Cerebellar nuclear complex (tissue), 1 donor: ENCODE results near the gene GRAP2.
"Not testable (repeated sequence)": the region's sequence is repeated elsewhere in the genome, so short reads cannot be mapped to it uniquely, and the experiment has no call there.

Source experiments
- DNase-seq, 2 experiments: peaks; one replicate each; lab custom pipeline; 2025; lab: John Stamatoyannopoulos, UW

Gene GRAP2

DNA sequence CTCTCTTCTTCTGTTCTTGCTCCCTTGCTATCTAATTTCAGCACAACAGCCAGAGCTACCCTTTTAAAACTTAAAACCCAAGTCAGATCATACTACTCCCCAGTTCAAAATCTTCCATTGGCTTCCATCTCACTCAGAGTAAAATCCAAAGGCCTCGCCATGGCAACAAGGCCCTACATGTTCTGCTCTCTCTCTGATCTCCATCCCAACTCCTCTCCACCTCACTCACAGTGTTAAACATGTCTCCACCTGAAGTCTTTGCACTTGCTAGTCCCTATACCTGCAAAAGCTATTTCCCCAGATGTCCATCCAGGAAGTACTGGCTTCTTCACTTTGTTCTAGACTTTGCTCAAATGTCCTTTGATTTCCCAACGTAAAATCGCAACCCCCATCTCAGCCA is 3.0 kb upstream of the GRAP2 start:
- no peak for DNase-seq

DNA sequence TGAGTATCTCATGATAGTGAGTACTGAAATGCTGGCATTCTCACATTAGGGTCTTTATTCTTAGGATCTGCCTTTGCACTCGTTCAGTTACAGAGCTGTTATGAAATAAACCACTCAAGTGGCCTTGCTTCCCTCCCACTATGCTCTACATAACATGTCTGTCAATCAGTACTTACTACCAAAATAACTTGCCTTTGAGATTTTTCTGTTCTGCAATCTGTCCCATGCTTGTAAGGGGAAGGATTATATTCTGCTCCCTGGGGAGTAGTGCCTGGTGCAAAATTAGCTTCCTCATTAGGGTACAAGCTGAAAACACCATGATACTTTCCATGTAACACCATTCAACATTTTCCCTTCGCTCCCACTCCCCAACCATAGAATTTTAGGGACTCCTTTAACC is 1.9 kb upstream of the GRAP2 start:
- DNase-seq: no peak

DNA sequence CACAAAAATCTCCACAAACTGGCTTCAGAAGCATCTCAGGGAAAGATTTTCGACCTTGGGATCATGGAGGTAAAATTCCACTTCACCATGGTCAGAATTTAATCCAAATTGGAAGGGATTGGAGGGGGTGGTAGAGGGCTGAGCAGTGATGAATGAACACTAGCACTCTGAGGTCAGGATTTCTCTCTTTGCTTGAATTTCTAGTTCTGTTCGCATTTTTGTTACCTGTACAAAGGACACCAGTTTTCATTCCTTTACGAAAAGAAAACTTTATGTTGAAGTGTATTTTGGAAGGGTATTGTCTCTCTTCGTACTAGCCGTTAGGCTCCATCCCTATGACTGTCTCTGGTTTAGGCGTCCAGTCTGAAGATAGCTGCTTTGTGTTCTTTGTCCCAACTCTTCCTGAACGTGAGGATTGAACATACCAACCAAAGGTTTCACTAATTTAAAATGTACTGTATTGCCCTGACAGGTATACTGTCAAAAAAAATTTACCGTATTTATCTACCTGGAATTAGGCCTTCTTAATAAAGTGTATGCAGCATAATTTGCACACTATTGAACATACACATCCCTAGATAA is 772 bp downstream of the GRAP2 start:
- no peak for DNase-seq

DNA sequence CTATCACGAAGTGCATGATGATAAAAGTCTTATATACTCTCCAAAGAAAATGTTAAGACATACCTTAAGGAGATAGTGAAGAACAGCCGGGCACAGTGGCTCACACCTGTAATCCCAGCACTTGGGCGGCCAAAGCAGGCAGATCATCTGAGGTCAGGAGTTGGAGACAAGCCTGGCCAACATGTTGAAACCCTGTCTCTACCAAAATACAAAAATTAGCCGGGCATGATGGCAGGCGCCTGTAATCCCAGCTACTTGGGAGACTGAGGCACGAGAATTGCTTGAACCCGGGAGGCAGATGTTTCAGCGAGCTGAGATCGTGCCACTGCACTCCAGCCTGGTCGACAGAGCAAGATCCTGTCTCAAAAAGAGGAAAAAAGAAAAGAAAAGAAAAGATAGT is 3.1 kb downstream of the GRAP2 start:
- DNase-seq: not testable (repeated sequence)

- DNase-seq: no peak
Measured at GRCh38 chr22:39904862-39905261, 4.0 kb downstream of the GRAP2 start.

DNA sequence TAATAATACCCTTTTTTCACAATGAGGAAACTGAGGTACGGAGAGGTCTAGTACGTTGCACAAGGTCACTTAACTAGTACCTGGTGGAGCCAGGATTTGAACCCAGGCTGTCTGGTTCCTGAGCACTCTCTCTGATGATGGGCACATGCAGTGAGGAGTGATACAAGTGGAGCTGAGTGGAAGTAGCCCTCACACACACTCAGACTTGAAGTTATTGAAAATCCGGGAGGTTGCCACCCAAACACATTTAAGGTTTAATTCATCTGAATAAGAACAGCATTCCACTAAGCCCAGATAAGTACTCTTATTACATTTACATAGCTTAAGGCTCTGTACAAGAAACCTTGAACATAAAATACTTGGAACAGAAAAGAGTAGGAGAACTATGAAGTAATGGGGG is 4.8 kb downstream of the GRAP2 start:
- no peak for DNase-seq

DNA sequence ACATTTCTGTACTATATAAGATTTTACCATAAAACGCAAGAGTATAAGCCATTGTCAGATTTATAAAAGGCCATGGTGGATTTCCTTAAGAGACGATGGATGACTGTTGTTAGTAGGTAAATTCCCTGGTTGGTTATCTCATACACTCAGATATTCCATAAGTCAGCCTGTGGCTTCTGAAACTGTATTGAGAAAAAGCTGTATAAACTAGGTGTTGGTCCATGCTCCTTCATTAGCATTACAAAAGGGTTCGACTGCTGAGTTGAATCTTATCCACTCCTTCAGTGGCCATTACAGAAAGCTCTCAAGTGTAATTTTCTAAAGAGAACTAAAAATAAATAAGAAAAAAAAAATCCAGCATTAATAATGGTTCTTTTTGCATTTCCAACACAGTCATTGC is 5.3 kb downstream of the GRAP2 start:
- no peak for DNase-seq

DNA sequence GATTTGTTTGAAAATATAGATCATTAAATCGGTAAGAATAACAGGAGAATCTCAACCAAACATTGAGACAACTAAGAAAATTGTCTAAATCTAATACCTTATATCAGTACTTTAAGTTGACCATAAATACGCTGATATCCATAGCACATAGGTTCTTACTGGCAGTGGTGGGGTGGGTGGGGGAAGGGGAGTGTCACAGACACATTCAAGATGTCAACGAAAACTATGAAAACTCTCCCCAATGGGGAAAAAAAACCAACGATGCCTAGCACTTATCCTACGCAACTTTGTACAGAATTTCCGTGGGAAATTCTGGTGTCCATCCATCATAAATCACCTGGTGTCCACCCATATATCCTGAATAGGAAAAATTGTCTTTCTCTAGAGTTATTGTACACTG is 6.2 kb downstream of the GRAP2 start:
- DNase-seq: no peak

GRCh38 chr22:39907605-39908097 is 6.8 kb downstream of the GRAP2 start:
- DNase-seq: no peak

- no peak for DNase-seq
Measured at GRCh38 chr22:39908136-39908535, 7.3 kb downstream of the GRAP2 start.

GRCh38 chr22:39908737-39909136 is 7.9 kb downstream of the GRAP2 start:
- DNase-seq: no peak

GRCh38 chr22:39910876-39911613 is 10.2 kb downstream of the GRAP2 start:
- DNase-seq: no peak

GRCh38 chr22:39913321-39913720 is 12.4 kb downstream of the GRAP2 start:
- no peak for DNase-seq

DNA sequence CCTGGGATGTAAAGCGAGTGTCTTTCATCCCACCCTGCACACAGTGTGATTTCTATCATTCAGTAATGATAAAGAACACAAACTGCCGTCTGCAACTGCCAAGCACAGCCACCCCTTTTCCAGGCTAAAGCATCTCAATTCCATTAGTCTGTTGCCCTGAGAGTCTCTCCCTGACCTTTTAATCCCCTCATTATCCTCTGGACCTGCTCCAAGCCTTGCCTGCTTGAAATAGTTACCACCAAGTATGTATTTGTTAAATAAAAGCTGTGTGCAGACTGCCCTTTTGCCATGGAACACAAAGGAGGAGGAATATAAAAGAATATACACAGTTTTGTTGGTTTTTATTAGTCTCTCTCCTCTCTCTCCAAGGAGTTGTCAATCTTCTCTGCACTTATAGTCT is 13.0 kb downstream of the GRAP2 start:
- no peak for DNase-seq

- no peak for DNase-seq
Measured at GRCh38 chr22:39914584-39914983, 13.7 kb downstream of the GRAP2 start.

DNA sequence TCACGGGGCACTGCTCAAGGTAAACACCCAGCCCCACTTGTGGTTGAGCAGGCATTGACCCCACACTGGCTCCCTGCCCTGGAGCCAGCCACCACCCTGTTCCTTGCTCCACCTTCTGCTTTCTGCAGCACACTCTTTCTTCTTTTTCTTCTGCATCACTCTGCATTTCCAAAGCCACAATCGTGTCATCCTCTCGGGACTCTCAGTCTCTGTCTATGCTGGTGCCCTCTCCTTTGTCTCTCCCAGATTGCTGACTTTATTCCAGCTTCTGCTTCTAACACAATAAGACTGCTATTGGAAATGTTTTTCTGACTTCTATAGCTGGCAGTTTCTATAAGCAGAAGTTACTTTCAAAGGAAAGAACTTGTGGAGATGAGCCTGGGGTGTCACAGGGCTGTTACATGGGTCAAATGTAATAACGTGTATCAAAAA is 14.4 kb downstream of the GRAP2 start:
- DNase-seq: no peak

GRCh38 chr22:39916496-39916895 is 15.6 kb downstream of the GRAP2 start:
- DNase-seq: no peak

DNA sequence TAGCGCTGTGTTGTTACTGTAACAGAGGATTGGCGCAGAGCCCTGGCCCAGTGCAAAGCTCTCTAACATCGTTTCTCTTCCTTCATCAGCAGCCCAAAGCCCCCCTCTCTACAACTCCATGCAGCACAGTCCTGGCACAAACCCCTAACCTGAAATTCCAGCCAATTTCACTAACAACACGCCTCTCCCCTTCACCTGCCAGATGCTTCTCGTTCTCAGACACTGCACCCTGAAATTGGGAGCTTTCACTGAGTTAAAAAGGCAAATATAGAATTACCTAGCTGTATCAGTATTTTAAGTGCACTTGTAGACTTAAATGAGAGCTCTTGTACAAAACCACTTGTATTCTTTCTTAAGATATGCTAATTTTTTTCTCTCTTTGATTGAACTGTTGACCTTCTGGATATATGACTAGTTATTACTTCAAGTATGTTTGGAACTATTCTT is 16.3 kb downstream of the GRAP2 start:
- DNase-seq: no peak

DNA sequence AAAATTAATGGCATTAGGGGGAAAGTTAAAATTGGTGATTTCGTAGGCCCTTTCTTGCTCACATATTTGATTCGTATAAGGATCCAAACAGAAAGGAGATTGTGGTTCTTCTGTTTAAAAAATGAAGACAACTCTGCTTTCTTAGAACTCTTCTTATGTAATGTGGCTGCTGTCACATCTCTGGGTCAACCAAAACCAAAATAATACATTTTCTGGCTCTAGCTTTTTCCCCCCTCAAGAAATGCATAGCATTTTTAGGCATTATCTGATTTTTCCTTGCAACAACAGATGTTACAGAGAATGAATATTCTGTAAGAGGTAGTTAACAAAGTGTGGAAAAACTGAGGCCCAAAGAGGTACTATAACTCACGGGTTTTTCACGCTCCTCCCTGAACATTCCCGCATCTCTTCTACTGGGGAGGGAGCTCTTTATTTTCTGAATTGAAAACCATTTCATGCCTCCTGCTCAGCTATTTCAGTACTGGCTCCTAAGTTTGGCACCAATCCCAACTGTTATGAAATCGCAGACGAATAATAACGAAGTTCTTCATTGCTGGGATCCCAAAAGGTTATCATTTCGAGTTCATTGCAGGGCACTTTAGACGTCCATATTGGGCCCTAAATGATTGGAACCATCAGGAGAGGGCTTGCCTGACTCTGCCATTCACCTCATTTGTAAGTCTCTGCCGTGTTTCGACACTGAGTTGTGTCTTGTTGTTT is 17.1 kb downstream of the GRAP2 start:
- no peak for DNase-seq

DNA sequence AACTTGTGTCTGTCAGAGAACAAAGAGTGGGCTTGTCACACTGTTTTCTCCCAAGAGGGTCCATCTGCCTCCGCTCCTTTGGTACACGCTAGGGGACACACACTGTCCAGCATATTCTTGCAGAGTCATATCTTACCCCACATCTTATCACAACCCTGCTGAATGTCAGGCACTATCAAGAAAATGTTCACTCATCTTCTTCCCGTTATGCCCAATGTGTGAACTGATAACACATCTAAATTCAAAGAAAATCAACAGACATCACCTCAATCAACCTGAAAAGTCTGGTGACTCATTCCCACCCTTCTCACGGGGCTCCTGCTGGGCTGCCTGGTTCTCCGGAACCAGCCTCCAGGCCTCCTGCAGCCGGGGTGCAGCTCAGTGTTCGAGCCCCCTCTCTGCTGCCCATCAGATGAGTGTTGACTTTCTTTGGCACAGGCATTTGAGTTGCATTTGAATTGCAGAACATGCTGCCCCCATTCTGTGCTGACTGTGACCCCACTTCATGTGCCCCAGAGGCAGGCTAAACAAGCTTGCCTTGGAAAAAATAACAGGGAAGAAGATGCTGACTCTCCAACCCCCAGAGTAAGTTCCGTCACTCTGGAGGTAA is 19.4 kb downstream of the GRAP2 start:
- DNase-seq: no peak

GRCh38 chr22:39923696-39924095 is 22.8 kb downstream of the GRAP2 start:
- DNase-seq: no peak

- no peak for DNase-seq
Measured at GRCh38 chr22:39924286-39924685, 23.4 kb downstream of the GRAP2 start.

DNA sequence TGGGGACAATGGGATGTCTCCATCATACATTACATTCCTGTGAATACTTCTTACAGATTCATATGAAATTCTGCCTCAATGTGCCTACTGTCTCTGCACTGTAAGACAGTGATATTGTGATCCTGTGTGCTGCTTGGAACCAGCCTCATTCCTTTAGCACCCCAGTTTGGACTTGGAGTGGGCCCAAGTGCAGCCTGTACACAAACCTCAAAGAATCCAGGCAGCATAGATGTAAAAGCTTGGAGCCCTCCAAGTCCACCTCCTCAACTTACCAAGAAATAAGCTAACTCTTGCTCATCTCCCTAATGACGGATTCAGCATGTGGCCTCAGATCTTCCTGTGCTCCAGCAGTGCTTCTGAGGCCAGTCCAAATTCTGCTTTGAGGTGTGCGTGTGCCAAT is 24.4 kb downstream of the GRAP2 start:
- no peak for DNase-seq
